IMR-90 (cell line): Measurements from ENCODE around the gene SH2D1B. TPM values are rescaled to one million over a fixed set of nuclear protein-coding genes. Genes with fewer than 3 reads are reported as not detected.

ENCODE experiments used
- ATAC-seq: fragments of 200-7000 bp; cut with Tn5 transposase; 2 replicates; pipeline ENCODE4 v1.9.1; 2020; ENCODE audit warnings: low read depth, mild to moderate bottlenecking, moderate library complexity
- BruUV-seq: library from RNA; stranded (reverse); fragments of 400-500 nt; replicated peaks from 2 replicates; lab custom pipeline; 2021; lab: Mats Ljungman, UMichigan
- CTCF ChIA-PET: fragments of 300-600 bp; formaldehyde crosslinking; extraction: SDS; loops from one replicate; lab custom pipeline; 2021; ENCODE audit warnings: antibody characterized with exemption; lab: Yijun Ruan, JAX
- POLR2A ChIA-PET: fragments of 300-600 bp; sonication (Branson Sonifier 250); formaldehyde crosslinking; loops from one replicate; lab custom pipeline; 2022; ENCODE audit warnings: antibody characterized with exemption; ENCODE audit not compliant: unreplicated experiment; lab: Charles Lee
- DNase-seq: peaks from one replicate; pipeline ENCODE4 v3.0.0; 2013
- H2AFZ ChIP-seq: replicated peaks from 2 replicates; pipeline ENCODE3; 2013; ENCODE audit warnings: low read length, mild to moderate bottlenecking; ENCODE audit not compliant: poor library complexity
- H2AK5ac ChIP-seq: 2 replicates; pipeline ENCODE4 v1.6.1; 2013; ENCODE audit warnings: low read depth, low read length, inconsistent platforms
- H2AK9ac ChIP-seq: replicated peaks from 2 replicates; pipeline ENCODE3; 2013; ENCODE audit warnings: mild to moderate bottlenecking, low read depth, low read length, moderate library complexity; ENCODE audit not compliant: poor library complexity
- H2BK120ac ChIP-seq: 2 replicates; pipeline ENCODE4 v1.6.1; 2013; ENCODE audit warnings: low read depth, low read length, inconsistent platforms
- H2BK15ac ChIP-seq: 3 replicates; pipeline ENCODE4 v1.6.1; 2013; ENCODE audit warnings: low read depth, low read length, inconsistent platforms
- H2BK20ac ChIP-seq: 2 replicates; pipeline ENCODE4 v1.6.1; 2013; ENCODE audit warnings: low read depth, mild to moderate bottlenecking, inconsistent platforms, low read length, moderate library complexity
- H2BK5ac ChIP-seq: 2 replicates; pipeline ENCODE4 v1.6.1; 2013; ENCODE audit warnings: mild to moderate bottlenecking, low read depth, low read length, inconsistent platforms; ENCODE audit not compliant: poor library complexity, severe bottlenecking
- H3K14ac ChIP-seq: replicated peaks from 2 replicates; pipeline ENCODE4 v1.6.1; 2013; ENCODE audit warnings: low read depth, low read length, inconsistent platforms
- H3K18ac ChIP-seq: 2 replicates; pipeline ENCODE4 v1.6.1; 2013; ENCODE audit warnings: low read depth, low read length, control low read depth
- H3K23ac ChIP-seq: 2 replicates; pipeline ENCODE4 v1.6.1; 2013; ENCODE audit warnings: low read depth, low read length, inconsistent platforms
- H3K27ac ChIP-seq: 2 replicates; pipeline ENCODE4 v1.5.1; 2013; ENCODE audit warnings: mild to moderate bottlenecking, control low read depth, low read length; ENCODE audit not compliant: insufficient read depth
- H3K27me3 ChIP-seq: 2 replicates; pipeline ENCODE4 v1.6.1; 2013; ENCODE audit warnings: low read length; ENCODE audit not compliant: control insufficient read depth, insufficient read depth
- H3K36me3 ChIP-seq: 2 replicates; pipeline ENCODE4 v1.6.1; 2013; ENCODE audit warnings: low read length, mixed read lengths; ENCODE audit not compliant: control insufficient read depth, insufficient read depth
- H3K4ac ChIP-seq: 2 replicates; pipeline ENCODE4 v1.6.1; 2013; ENCODE audit warnings: low read depth, low read length, inconsistent platforms
- H3K4me1 ChIP-seq: 2 replicates; pipeline ENCODE4 v1.6.1; 2013; ENCODE audit warnings: low read length, mixed read lengths; ENCODE audit not compliant: control insufficient read depth, insufficient read depth
- H3K4me2 ChIP-seq: 2 replicates; pipeline ENCODE4 v1.6.1; 2013; ENCODE audit warnings: low read depth, mild to moderate bottlenecking, control low read depth, low read length, moderate library complexity
- H3K4me3 ChIP-seq: 2 replicates; pipeline ENCODE4 v1.5.1; 2013; ENCODE audit warnings: low read depth, mild to moderate bottlenecking, control low read depth, low read length, moderate library complexity; ENCODE audit not compliant: insufficient read depth
- H3K56ac ChIP-seq: 2 replicates; pipeline ENCODE4 v1.6.1; 2013; ENCODE audit warnings: low read length, inconsistent platforms; ENCODE audit not compliant: insufficient read depth; ENCODE audit errors: extremely low read depth
- H3K79me1 ChIP-seq, 2 experiments: 2 replicates each; pipeline ENCODE4 v1.6.1; 2013; ENCODE audit warnings: low read length in 2 of 2, inconsistent platforms in 1 of 2, low read depth in 1 of 2
- H3K9ac ChIP-seq: 2 replicates; pipeline ENCODE4 v1.6.1; 2013; ENCODE audit warnings: low read depth, low read length, control low read depth
- H3K9me1 ChIP-seq: 2 replicates; pipeline ENCODE4 v1.6.1; 2013; ENCODE audit warnings: low read length, inconsistent platforms; ENCODE audit not compliant: insufficient read depth
- H3K9me3 ChIP-seq: 2 replicates; pipeline ENCODE4 v1.6.1; 2013; ENCODE audit warnings: low read length; ENCODE audit not compliant: control insufficient read depth, insufficient read depth
- H4K20me1 ChIP-seq: 2 replicates; pipeline ENCODE4 v1.6.1; 2013; ENCODE audit warnings: low read length, inconsistent platforms; ENCODE audit not compliant: insufficient read depth
- H4K5ac ChIP-seq: 2 replicates; pipeline ENCODE4 v1.6.1; 2013; ENCODE audit warnings: mild to moderate bottlenecking, low read depth, low read length, control low read depth
- H4K8ac ChIP-seq, 2 experiments: 2 replicates each; pipeline ENCODE4 v1.6.1; 2013; ENCODE audit warnings: low read depth in 2 of 2, low read length in 2 of 2, control low read depth in 1 of 2, inconsistent platforms in 1 of 2
- H4K91ac ChIP-seq: 2 replicates; pipeline ENCODE4 v1.6.1; 2013; ENCODE audit warnings: low read depth, low read length, inconsistent platforms; ENCODE audit not compliant: insufficient read depth
- CEBPB ChIP-seq: IDR thresholded peaks from 2 replicates; pipeline ENCODE4 v1.6.1; 2012; ENCODE audit warnings: low read depth, low read length, improper control_type of control experiment
- ELK1 ChIP-seq: fragments of 150-350 bp; IDR thresholded peaks from 2 replicates; pipeline ENCODE4 v1.6.1; 2016; ENCODE audit warnings: low read depth, mild to moderate bottlenecking, low read length, moderate library complexity, borderline replicate concordance
- MAFK ChIP-seq: IDR thresholded peaks from 2 replicates; pipeline ENCODE4 v1.6.1; 2012; ENCODE audit warnings: low read depth, low read length, improper control_type of control experiment
- POLR2A ChIP-seq: IDR thresholded peaks from 2 replicates; pipeline ENCODE4 v1.6.1; 2012; ENCODE audit warnings: mild to moderate bottlenecking, low read depth, low read length
- SMC3 ChIP-seq: fragments of 150-350 bp; IDR thresholded peaks from 2 replicates; pipeline ENCODE4 v1.6.1; 2016; ENCODE audit warnings: low read depth, mild to moderate bottlenecking, antibody characterized with exemption, low read length, moderate library complexity
- WGBS, 2 experiments: methylation state at CpG; one replicate each; pipeline versions ENCODE4 v1.1.5 to v1.1.7; 2013; ENCODE audit warnings: missing lambda C conversion rate in 2 of 2; ENCODE audit not compliant: insufficient read length in 1 of 2; ENCODE audit errors: extremely low coverage in 2 of 2; 5-methylcytosine and 5-hydroxymethylcytosine counted together
- dilution Hi-C: fragments of 300-500 bp; cut with HindIII; formaldehyde crosslinking; loops from one replicate; pipeline ENCODE4 v1.14.3; 2018; ENCODE audit warnings: low sequenced_read_pairs; ENCODE audit not compliant: unreplicated experiment
- in situ Hi-C: fragments of 300-500 bp; cut with MboI; formaldehyde crosslinking; loops from 3 replicates; pipeline ENCODE4 v1.14.3; 2019; ENCODE audit warnings: low sequenced_read_pairs, inconsistent platforms, mixed read lengths
- intact Hi-C: fragments of 100-400 bp; cut with micrococcal nuclease; formaldehyde crosslinking; loops from 2 replicates; pipeline ENCODE4 v1.10.0; 2022
- polyA plus RNA-seq, 3 experiments: library from polyadenylated mRNA; depleted of rRNA; stranded (reverse); fragments of >200 nt; gene quantifications; 2 replicates each; pipeline ENCODE4 v1.2.3, GENCODE V29; 2012; ENCODE audit warnings: low replicate concordance in 1 of 3
- total RNA-seq: library from RNA; depleted of rRNA; stranded (reverse); fragments of >200 nt; gene quantifications from 2 replicates; pipeline ENCODE4 v1.2.3, GENCODE V29; 2012

SH2D1B gene
- total and polyA plus RNA-seq, 2 of the 4 experiments (the other 2 are of a cell fraction): 0.03 to 0.18 TPM

GRCh38 chr1:162368451-162368850 is 43.5 kb downstream of the SH2D1B start:
- Histone ChIP-seq H3K4me1 (no peaks in the 10 kb centered on the region), H4K8ac (no peak overlapping the region), H2BK5ac (no peak overlapping the region), H3K56ac (no peak overlapping the region), H3K4me2 (no peak overlapping the region), H4K5ac (no peak overlapping the region), H3K9ac (no peak overlapping the region), H2BK20ac (no peak overlapping the region), H3K4ac (no peak overlapping the region), H2AFZ (no peak overlapping the region), H2BK120ac (no peak overlapping the region), H3K27ac (no peak overlapping the region), H2BK15ac (no peak overlapping the region), H3K36me3 (no peaks in the 10 kb centered on the region), H3K79me1 (no peaks in the 10 kb centered on the region), H3K14ac (no peak overlapping the region), H3K18ac (no peak overlapping the region), H2AK9ac (no peak overlapping the region), H4K20me1 (no peaks in the 10 kb centered on the region), H3K23ac (no peak overlapping the region), H3K27me3 (peaks cover 21% of the 10 kb centered on the region), H3K9me1 (no peaks in the 10 kb centered on the region), H4K91ac (no peak overlapping the region), H3K9me3 (no peaks in the 10 kb centered on the region), H2AK5ac (no peak overlapping the region), H3K4me3 (no peak overlapping the region)
- BruUV-seq: no TSS peak
- TF ChIP-seq CEBPB: no peak
- no peak for TF ChIP-seq ELK1
- TF ChIP-seq SMC3: no peak
- TF ChIP-seq POLR2A: no peak
- no peak for TF ChIP-seq MAFK
- ChIA-PET POLR2A (interaction anchor here (0.6 kb wide), 1 partner anchor 214 kb away, joined by 4 read pairs; no protein-coding TSS in a partner anchor), CTCF (interaction anchor here (1.2 to 1.5 kb wide), 3 partner anchors 11 to 312 kb away, joined by 3 to 5 read pairs (median 4); no protein-coding TSS in a partner anchor)
- no peak for ATAC-seq
- intact Hi-C loops (no loop called here), dilution Hi-C loops (no loop called here), in situ Hi-C loops (no loop called here)
- no peak for DNase-seq
- no CpG with 5 or more reads among the region's 4 CpGs for WGBS, 2 experiments
